GM12878 (cell line): ENCODE results near the gene SLC6A9. TPM values are rescaled to one million over a fixed set of nuclear protein-coding genes. Genes with fewer than 3 reads are reported as not detected.

Experiments used
- ATAC-seq: fragments of 200-7000 bp; cut with Tn5 transposase; 3 replicates; pipeline ENCODE4 v1.9.1; 2020; ENCODE audit warnings: mild to moderate bottlenecking, moderate library complexity
- BruUV-seq: library from RNA; stranded (reverse); fragments of 400-500 nt; replicated peaks from 2 replicates; lab custom pipeline; 2021; lab: Mats Ljungman, UMichigan
- CTCF ChIA-PET: fragments of 300-600 bp; sonication (Branson Sonifier 250); formaldehyde crosslinking; extraction: SDS; loops from one replicate; lab custom pipeline; 2021; ENCODE audit warnings: inconsistent platforms; lab: Yijun Ruan, JAX
- POLR2A ChIA-PET: fragments of 350-600 bp; formaldehyde crosslinking; extraction: SDS; loops from one replicate; lab custom pipeline; 2021; ENCODE audit warnings: inconsistent platforms; lab: Charles Lee
- RAD21 ChIA-PET: fragments of 300-600 bp; sonication (Branson Sonifier 250); formaldehyde crosslinking; loops from one replicate; lab custom pipeline; 2023; ENCODE audit warnings: antibody characterized with exemption; ENCODE audit not compliant: unreplicated experiment; lab: Charles Lee
- SMC1A ChIA-PET: fragments of 300-600 bp; sonication (Branson Sonifier 250); formaldehyde crosslinking; loops from one replicate; lab custom pipeline; 2023; ENCODE audit not compliant: unreplicated experiment, uncharacterized antibody; lab: Charles Lee
- DNase-seq: peaks from one replicate; pipeline ENCODE4 v3.0.0-alpha.2; 2011; ENCODE audit warnings: low read depth, low spot score
- FAIRE-seq: peaks from 3 replicates; lab custom pipeline; 2011; peaks lifted over from hg19 to GRCh38; lab: Jason Lieb, UNC
- H2AFZ ChIP-seq: 2 replicates; pipeline ENCODE4 v1.6.0; 2011; ENCODE audit warnings: low read depth, low read length, control low read depth; ENCODE audit not compliant: control insufficient read depth
- H3K27ac ChIP-seq: 2 replicates; pipeline ENCODE4 v1.5.1; 2011; ENCODE audit warnings: control low read depth; ENCODE audit not compliant: control insufficient read depth, insufficient read depth
- H3K27me3 ChIP-seq, 2 experiments: replicated peaks in 1 of 2; 2 replicates each; pipeline versions ENCODE4 v1.6.0 to v1.6.1; 2011; ENCODE audit warnings: low read length in 1 of 2; ENCODE audit not compliant: control insufficient read depth in 2 of 2, insufficient read depth in 2 of 2
- H3K36me3 ChIP-seq, 2 experiments: 2 replicates each; pipeline ENCODE4 v1.5.1; 2011; ENCODE audit warnings: low read length in 1 of 2; ENCODE audit not compliant: control insufficient read depth in 2 of 2, insufficient read depth in 2 of 2
- H3K4me1 ChIP-seq: 2 replicates; pipeline ENCODE4 v1.6.1; 2011; ENCODE audit warnings: mild to moderate bottlenecking, low read length, moderate library complexity, mixed read lengths; ENCODE audit not compliant: control insufficient read depth, insufficient read depth
- H3K4me2 ChIP-seq: 2 replicates; pipeline ENCODE4 v1.6.0; 2011; ENCODE audit warnings: control low read depth; ENCODE audit not compliant: control insufficient read depth, insufficient read depth
- H3K4me3 ChIP-seq: fragments of 200-600 bp; sonication (generic); 2 replicates; pipeline ENCODE4 v1.5.1; 2016
- H3K79me2 ChIP-seq: 2 replicates; pipeline ENCODE4 v1.6.0; 2011; ENCODE audit warnings: low read length; ENCODE audit not compliant: control insufficient read depth, insufficient read depth
- H3K9ac ChIP-seq: 2 replicates; pipeline ENCODE4 v1.8.0; 2011; ENCODE audit warnings: low read length, control low read depth, mixed read lengths; ENCODE audit not compliant: control insufficient read depth, insufficient read depth
- H3K9me3 ChIP-seq: replicated peaks from 3 replicates; pipeline ENCODE4 v1.5.1; 2011; ENCODE audit warnings: mild to moderate bottlenecking, low read length; ENCODE audit not compliant: control insufficient read depth, insufficient read depth
- H4K20me1 ChIP-seq: 2 replicates; pipeline ENCODE4 v1.6.0; 2011; ENCODE audit not compliant: control insufficient read depth, insufficient read depth
- BACH1 ChIP-seq: fragments of 450-650 bp; IDR thresholded peaks from 2 replicates; pipeline ENCODE4 v1.6.1; 2017; ENCODE audit warnings: mild to moderate bottlenecking, borderline replicate concordance
- IRF5 ChIP-seq: fragments of 450-650 bp; IDR thresholded peaks from 2 replicates; pipeline ENCODE4 v1.6.1; 2017; ENCODE audit warnings: borderline replicate concordance
- POLR2AphosphoS5 ChIP-seq: IDR thresholded peaks from 2 replicates; pipeline ENCODE4 v1.6.1; 2011; ENCODE audit warnings: mild to moderate bottlenecking, low read length, inconsistent platforms
- SIN3A ChIP-seq: IDR thresholded peaks from 2 replicates; pipeline ENCODE4 v1.6.1; 2012; ENCODE audit warnings: low read depth, low read length, improper control_type of control experiment
- SREBF2 ChIP-seq: IDR thresholded peaks from 2 replicates; pipeline ENCODE4 v1.6.1; 2012; ENCODE audit warnings: mild to moderate bottlenecking, low read length
- TCF12 ChIP-seq: IDR thresholded peaks from 2 replicates; pipeline ENCODE4 v1.6.1; 2011; ENCODE audit warnings: low read depth, mild to moderate bottlenecking, low read length
- ZBTB40 ChIP-seq: fragments of 450-650 bp; IDR thresholded peaks from 2 replicates; pipeline ENCODE4 v1.6.1; 2016; ENCODE audit warnings: mild to moderate bottlenecking, moderate library complexity, borderline replicate concordance
- ZNF217 ChIP-seq: fragments of 450-650 bp; IDR thresholded peaks from 2 replicates; pipeline ENCODE4 v1.6.1; 2017; ENCODE audit warnings: antibody characterized with exemption, mild to moderate bottlenecking
- WGBS: methylation state at CpG from one replicate; pipeline ENCODE4 v1.1.6; 2016; ENCODE audit warnings: low lambda C conversion rate; ENCODE audit not compliant: insufficient replicate concordance, insufficient coverage; ENCODE audit errors: missing lambda C conversion rate; 5-methylcytosine and 5-hydroxymethylcytosine counted together
- in situ Hi-C: fragments of 300-500 bp; cut with MboI; formaldehyde crosslinking; loops from 9 replicates; pipeline ENCODE4 v1.14.3; 2018; ENCODE audit warnings: mixed read lengths
- intact Hi-C: fragments of 100-400 bp; cut with micrococcal nuclease; formaldehyde crosslinking; loops from one replicate; pipeline ENCODE4 v1.14.2; 2022; ENCODE audit not compliant: unreplicated experiment
- polyA plus RNA-seq, 11 experiments: library from polyadenylated mRNA; depleted of rRNA in 4 of 11; unstranded in 6 of 11; stranded (reverse) in 5 of 11; fragments of >200 nt; fragmentation: Nextera tagmentation in 4 of 11; fragmentation: Illumina TruSeq in 1 of 11; extraction: Ambion mirVana in 4 of 11; extraction: Trizol in 1 of 11; gene quantifications; 1 replicate in 1 of 11; 2 replicates in 10 of 11; pipeline versions ENCODE4 v1.2.1 to v1.2.3, GENCODE V29; 2011 to 2016; ENCODE audit warnings: inconsistent platforms in 2 of 11, missing spikeins in 2 of 11, low read depth in 1 of 11
- total RNA-seq, 4 experiments: library from RNA; depleted of rRNA in 3 of 4; stranded (reverse); fragments of >200 nt in 3 of 4; fragmentation: Illumina TruSeq in 1 of 4; extraction: Trizol in 1 of 4; gene quantifications; 2 replicates each; pipeline versions ENCODE4 v1.2.1 to v1.2.3, GENCODE V29; 2013 to 2021

The SLC6A9 gene
- total and polyA plus RNA-seq, 10 of the 15 experiments (the other 5 are each of a cell fraction or from before 2014, with no cell fraction given) = 0.02 to 2.0 (median 0.63) TPM

GRCh38 chr1:44048532-44049215 is 17.4 kb upstream of the SLC6A9 start:
- Histone ChIP-seq H3K9me3 (no peaks in the 10 kb centered on the region), H3K36me3 (no peaks in the 10 kb centered on the region), H3K4me3 (no peak overlapping the region), H3K27me3 (no peaks in the 10 kb centered on the region), H4K20me1 (no peaks in the 10 kb centered on the region), H3K4me2 (no peak overlapping the region), H3K4me1 (no peaks in the 10 kb centered on the region), H3K79me2 (no peaks in the 10 kb centered on the region), H2AFZ (no peak overlapping the region), H3K9ac (no peak overlapping the region), H3K27ac (no peak overlapping the region)
- intact Hi-C loops = no loop called here
- BruUV-seq = no TSS peak
- RAD21 ChIA-PET = interaction anchor here (0.9 to 3.6 kb wide), 7 partner anchors 9 to 285 kb away, joined by 3 to 14 read pairs (median 4); no protein-coding TSS in a partner anchor
- FAIRE-seq (no peak), ATAC-seq (no peak), DNase-seq (no peak)
- SMC1A ChIA-PET = interaction anchor here (0.7 to 4.5 kb wide), 17 partner anchors 8 to 522 kb away, joined by 3 to 23 read pairs (median 4); partner anchors contain the start of gene DPH2
- WGBS = 8% methylated on average over 3 of the region's 3 CpGs
- POLR2A ChIA-PET = interaction anchor here (0.6 kb wide), 1 partner anchor 1726 kb away, joined by 3 read pairs; no protein-coding TSS in a partner anchor
- CTCF ChIA-PET = interaction anchor here (0.7 to 12.6 kb wide), 40 partner anchors 8 to 822 kb away, joined by 3 to 167 read pairs (median 4); partner anchors contain the start of gene CCDC24
- in situ Hi-C loops = no loop called here
- TF ChIP-seq TCF12 = no peak
- no peak for TF ChIP-seq IRF5
- TF ChIP-seq SIN3A = no peak
- TF ChIP-seq ZNF217 = no peak
- TF ChIP-seq POLR2AphosphoS5 = no peak
- TF ChIP-seq BACH1 = no peak
- no peak for TF ChIP-seq SREBF2
- no peak for TF ChIP-seq ZBTB40
